ENCODE data around the gene C11orf21.

The C11orf21 gene

DNA sequence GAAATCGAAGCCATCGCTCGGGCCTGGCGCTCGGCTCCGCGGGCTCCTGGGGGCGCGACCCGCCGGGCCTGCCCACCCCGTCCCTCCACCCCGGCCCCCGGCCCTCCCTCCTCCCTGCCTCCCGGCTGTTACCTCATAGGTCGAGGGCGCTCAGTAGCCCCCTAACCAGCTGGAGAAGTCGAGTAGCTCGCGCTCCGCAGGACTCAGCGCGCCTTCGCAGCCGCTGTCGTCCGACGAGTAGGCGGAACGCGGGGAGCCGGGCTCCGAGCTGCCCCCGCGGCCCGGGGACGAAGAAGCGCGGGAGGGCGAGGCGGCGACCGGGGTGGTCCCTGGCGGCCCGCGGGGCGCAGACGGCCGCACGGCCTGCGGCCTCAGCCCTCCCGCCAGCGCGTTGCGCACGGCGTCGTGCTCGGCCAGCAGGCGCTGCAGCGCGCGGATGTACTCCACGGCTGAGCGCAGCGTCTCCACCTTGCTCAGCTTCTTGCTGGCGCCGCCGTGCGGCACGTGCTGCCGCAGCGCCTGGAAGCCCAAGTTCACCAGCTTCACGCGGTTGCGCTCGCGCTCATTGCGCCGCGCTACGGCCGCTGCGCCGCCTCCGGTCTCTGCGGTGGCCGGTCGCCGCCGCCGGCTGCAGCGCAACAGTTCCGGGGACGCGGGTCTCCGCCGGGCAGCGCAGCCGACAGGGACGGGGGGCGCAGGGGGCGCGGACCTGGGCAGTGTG, 32.0 kb downstream of the C11orf21 start:
- no peak for TF ChIP-seq CTCF (IDR thresholded peaks at IDR 0.05; ENCODE audit: borderline replicate concordance, insufficient read depth, low read depth, low read length)

GRCh38 chr11:2268729-2269600, 32.8 kb downstream of the C11orf21 start:
- TF ChIP-seq CTCF (IDR thresholded peaks at IDR 0.05; ENCODE audit: borderline replicate concordance, insufficient read depth, low read depth, low read length): no peak
- H3K4me3 ChIP-seq (ENCODE audit: low read depth, low read length): peak overlapping the region; percentile 5

More for the DNA sequence above, 32.0 kb downstream of the C11orf21 start:
- H3K4me3 ChIP-seq (ENCODE audit: low read depth, low read length): no peak overlapping the region

GRCh38 chr11:2267851-2268728, 33.6 kb downstream of the C11orf21 start:
- no peak for TF ChIP-seq CTCF (IDR thresholded peaks at IDR 0.05; ENCODE audit: borderline replicate concordance, insufficient read depth, low read depth, low read length)
- no peak overlapping the region for H3K4me3 ChIP-seq (ENCODE audit: low read depth, low read length)

- no peak overlapping the region for H3K4me3 ChIP-seq (ENCODE audit: low read depth, low read length)
- TF ChIP-seq CTCF (IDR thresholded peaks at IDR 0.05; ENCODE audit: borderline replicate concordance, insufficient read depth, low read depth, low read length): no peak
Observed at GRCh38 chr11:2267306-2267850, 34.3 kb downstream of the C11orf21 start.

- H3K4me3 ChIP-seq (ENCODE audit: low read depth, low read length): no peak overlapping the region
- no peak for TF ChIP-seq CTCF (IDR thresholded peaks at IDR 0.05; ENCODE audit: borderline replicate concordance, insufficient read depth, low read depth, low read length)
Observed at GRCh38 chr11:2266586-2267305, 35.0 kb downstream of the C11orf21 start.

Data from GM12875 (cell line).